ENCODE results near the gene COL28A1.

The COL28A1 gene

GRCh38 chr7:7535691-7536090 is at the start of gene COL28A1:
COL28A1 (minus strand) TSS chr7:7535873; CDS start chr7:7532875, 2,998 bp downstream.
- no peak for TF ChIP-seq CTCF (IDR thresholded peaks at IDR 0.05; ENCODE audit: low read depth, low read length)
- no peak within 1 kb of the TSS for H3K4me3 ChIP-seq (replicated peaks in 1 of 2; ENCODE audit: low read depth in 2 of 2, low read length in 2 of 2)
- no peak for DNase-seq (ENCODE audit: low read depth in 2 of 2)

- H3K4me3 ChIP-seq (replicated peaks in 1 of 2; ENCODE audit: low read depth in 2 of 2, low read length in 2 of 2), result no peak overlapping the region
- no peak for DNase-seq (ENCODE audit: low read depth in 2 of 2)
- TF ChIP-seq CTCF (IDR thresholded peaks at IDR 0.05; ENCODE audit: low read depth, low read length), result no peak
These were observed 49.0 kb upstream of the COL28A1 start for GRCh38 chr7:7584653-7585052.

GRCh38 chr7:7583731-7584130 is 48.1 kb upstream of the COL28A1 start:
- no peak overlapping the region for H3K4me3 ChIP-seq (replicated peaks in 1 of 2; ENCODE audit: low read depth in 2 of 2, low read length in 2 of 2)
- no peak for DNase-seq (ENCODE audit: low read depth in 2 of 2)
- TF ChIP-seq CTCF (IDR thresholded peaks at IDR 0.05; ENCODE audit: low read depth, low read length), result no peak

- H3K4me3 ChIP-seq (replicated peaks in 1 of 2; ENCODE audit: low read depth in 2 of 2, low read length in 2 of 2), result no peak overlapping the region
- TF ChIP-seq CTCF (IDR thresholded peaks at IDR 0.05; ENCODE audit: low read depth, low read length), result no peak
- no peak for DNase-seq (ENCODE audit: low read depth in 2 of 2)
These were observed 46.9 kb upstream of the COL28A1 start for GRCh38 chr7:7582596-7582995.

- DNase-seq (ENCODE audit: low read depth in 2 of 2), result no peak
- TF ChIP-seq CTCF (IDR thresholded peaks at IDR 0.05; ENCODE audit: low read depth, low read length), result no peak
- no peak overlapping the region for H3K4me3 ChIP-seq (replicated peaks in 1 of 2; ENCODE audit: low read depth in 2 of 2, low read length in 2 of 2)
These were observed 46.0 kb upstream of the COL28A1 start for GRCh38 chr7:7581531-7582179.

GRCh38 chr7:7579638-7580037 is 44.0 kb upstream of the COL28A1 start:
- no peak for DNase-seq (ENCODE audit: low read depth in 2 of 2)
- H3K4me3 ChIP-seq (replicated peaks in 1 of 2; ENCODE audit: low read depth in 2 of 2, low read length in 2 of 2), result no peak overlapping the region
- TF ChIP-seq CTCF (IDR thresholded peaks at IDR 0.05; ENCODE audit: low read depth, low read length), result no peak

GRCh38 chr7:7577888-7578287 is 42.2 kb upstream of the COL28A1 start:
- no peak for TF ChIP-seq CTCF (IDR thresholded peaks at IDR 0.05; ENCODE audit: low read depth, low read length)
- DNase-seq (ENCODE audit: low read depth in 2 of 2), result no peak
- H3K4me3 ChIP-seq (replicated peaks in 1 of 2; ENCODE audit: low read depth in 2 of 2, low read length in 2 of 2), result no peak overlapping the region
